HepG2 (cell line): ENCODE results near the gene ENKUR. TPM values are rescaled to one million over a fixed set of nuclear protein-coding genes. Genes with fewer than 3 reads are reported as not detected.

ENCODE experiments used
- ATAC-seq: fragments of 200-7000 bp; cut with Tn5 transposase; 3 replicates; pipeline ENCODE4 v1.9.1; 2020; ENCODE audit warnings: mild to moderate bottlenecking, moderate library complexity
- BruUV-seq: library from RNA; stranded (reverse); fragments of 400-500 nt; replicated peaks from 2 replicates; lab custom pipeline; 2021; lab: Mats Ljungman, UMichigan
- CTCF ChIA-PET: fragments of 300-600 bp; formaldehyde crosslinking; extraction: SDS; loops from one replicate; lab custom pipeline; 2021; ENCODE audit warnings: low total read pairs, inconsistent platforms, low intra/inter-chr PET ratio; lab: Yijun Ruan, JAX
- POLR2A ChIA-PET: fragments of 350-600 bp; sonication (Branson Sonifier 250); formaldehyde crosslinking; loops from one replicate; lab custom pipeline; 2020; ENCODE audit warnings: antibody characterized with exemption, inconsistent platforms; lab: Yijun Ruan, JAX
- DNase-seq: peaks from one replicate; pipeline ENCODE4 v3.0.0-alpha.2; 2015; ENCODE audit warnings: low spot score
- FAIRE-seq: peaks from 3 replicates; lab custom pipeline; 2011; peaks lifted over from hg19 to GRCh38; lab: Jason Lieb, UNC
- H2AFZ ChIP-seq: one replicate; pipeline ENCODE4 v1.6.1; 2011; ENCODE audit warnings: low read length, inconsistent platforms
- H3K27ac ChIP-seq: fragments of 300-600 bp; 3 replicates; pipeline ENCODE4 v1.8.0; 2011; ENCODE audit warnings: mixed run types, mild to moderate bottlenecking, mixed read lengths, low read length, inconsistent platforms; ENCODE audit not compliant: insufficient read depth; ENCODE audit errors: extremely low read length
- H3K27me3 ChIP-seq, 2 experiments: fragments of 200-600 bp in 1 of 2; 2 replicates in 1 of 2; 3 replicates in 1 of 2; pipeline versions ENCODE4 v1.6.0 to v1.8.0; 2011; ENCODE audit warnings: low read length in 2 of 2, mild to moderate bottlenecking in 2 of 2, moderate library complexity in 2 of 2, inconsistent platforms in 1 of 2; ENCODE audit not compliant: insufficient read depth in 2 of 2, control insufficient read depth in 1 of 2
- H3K36me3 ChIP-seq, 2 experiments: fragments of 200-600 bp in 1 of 2; replicated peaks in 1 of 2; 2 replicates in 1 of 2; 3 replicates in 1 of 2; pipeline versions ENCODE4 v1.5.1 to v1.8.0; 2011; ENCODE audit warnings: low read length in 2 of 2, inconsistent platforms in 1 of 2; ENCODE audit not compliant: insufficient read depth in 2 of 2, control insufficient read depth in 1 of 2
- H3K4me1 ChIP-seq: 2 replicates; pipeline ENCODE4 v1.5.1; 2012; ENCODE audit warnings: low read length, inconsistent platforms; ENCODE audit not compliant: insufficient read depth
- H3K4me2 ChIP-seq: 2 replicates; pipeline ENCODE4 v1.6.0; 2011; ENCODE audit warnings: low read depth, low read length, inconsistent platforms
- H3K4me3 ChIP-seq, 3 experiments: fragments of 200-600 bp in 1 of 3; sonication (generic), shearing (Covaris generic) in 1 of 3; replicated peaks in 1 of 3; 2 replicates each; pipeline ENCODE4 v1.5.1; 2011 to 2016; ENCODE audit warnings: low read length in 3 of 3, inconsistent platforms in 2 of 3, low read depth in 2 of 3, mild to moderate bottlenecking in 2 of 3, control low read depth in 1 of 3, mixed read lengths in 1 of 3; ENCODE audit not compliant: insufficient read depth in 1 of 3
- H3K79me2 ChIP-seq: one replicate; pipeline ENCODE4 v1.6.1; 2011; ENCODE audit warnings: low read length, inconsistent platforms; ENCODE audit not compliant: insufficient read depth
- H3K9ac ChIP-seq: 2 replicates; pipeline ENCODE4 v1.6.0; 2011; ENCODE audit warnings: mild to moderate bottlenecking, low read depth, low read length, inconsistent platforms; ENCODE audit not compliant: insufficient read depth
- H3K9me3 ChIP-seq: 2 replicates; pipeline ENCODE4 v1.5.1; 2012; ENCODE audit warnings: mild to moderate bottlenecking, low read length
- H4K20me1 ChIP-seq: 2 replicates; pipeline ENCODE4 v1.6.0; 2011; ENCODE audit warnings: inconsistent platforms, mild to moderate bottlenecking, low read length, moderate library complexity; ENCODE audit not compliant: insufficient read depth
- CTCF ChIP-seq: sonication (generic); formaldehyde crosslinking; IDR thresholded peaks from 2 replicates; pipeline ENCODE4 v1.5.0; 2020; ENCODE audit warnings: mild to moderate bottlenecking, missing genetic modification reagents, moderate library complexity
- EHMT2 ChIP-seq: fragments of 200-600 bp; sonication (generic); IDR thresholded peaks from 2 replicates; pipeline ENCODE4 v1.7.0; 2017; ENCODE audit warnings: antibody characterized with exemption, low read depth, low read length, borderline replicate concordance
- MIXL1 ChIP-seq: IDR thresholded peaks from 2 replicates; pipeline ENCODE4 v1.6.1; 2016
- MTA3 ChIP-seq: sonication (generic); formaldehyde crosslinking; IDR thresholded peaks from 2 replicates; pipeline ENCODE4 v1.4.0; 2020; ENCODE audit warnings: missing genetic modification reagents
- RORA ChIP-seq: sonication (generic); formaldehyde crosslinking; IDR thresholded peaks from 2 replicates; pipeline ENCODE4 v1.5.0; 2020; ENCODE audit warnings: mild to moderate bottlenecking, missing genetic modification reagents, moderate library complexity
- STAG1 ChIP-seq: sonication (generic); formaldehyde crosslinking; IDR thresholded peaks from 2 replicates; pipeline ENCODE4 v1.4.0; 2020; ENCODE audit warnings: missing genetic modification reagents
- THRA ChIP-seq: sonication (generic); formaldehyde crosslinking; IDR thresholded peaks from 2 replicates; pipeline ENCODE4 v1.4.0; 2020; ENCODE audit warnings: missing genetic modification reagents, borderline replicate concordance
- XRCC5 ChIP-seq: fragments of 200-400 bp; formaldehyde crosslinking; optimal IDR thresholded peaks from 2 replicates; pipeline ENCODE3; 2017; ENCODE audit warnings: mild to moderate bottlenecking, low read length
- ZSCAN9 ChIP-seq: IDR thresholded peaks from 2 replicates; pipeline ENCODE4 v1.6.1; 2016; ENCODE audit warnings: borderline replicate concordance
- WGBS: methylation state at CpG from one replicate; pipeline ENCODE4 v1.1.6; 2017; ENCODE audit warnings: low lambda C conversion rate; 5-methylcytosine and 5-hydroxymethylcytosine counted together
- in situ Hi-C: cut with HindIII; loops from 2 replicates; pipeline ENCODE4 v1.10.0; 2017; ENCODE audit warnings: low pct_unique_long_range_greater_than_20kb; ENCODE audit not compliant: extremely low pct_ligation_motif_present
- intact Hi-C: fragments of 100-400 bp; cut with micrococcal nuclease; formaldehyde crosslinking; loops from one replicate; pipeline ENCODE4 v1.10.0; 2022; ENCODE audit not compliant: unreplicated experiment
- polyA plus RNA-seq, 8 experiments: library from polyadenylated mRNA; depleted of rRNA in 3 of 8; stranded (reverse) in 7 of 8; unstranded in 1 of 8; fragments of >200 nt; fragmentation: Illumina TruSeq in 4 of 8; extraction: Trizol in 4 of 8; gene quantifications; 2 replicates each; pipeline versions ENCODE4 v1.2.1 to v1.2.3, GENCODE V29; 2011 to 2016; ENCODE audit warnings: low read depth in 4 of 8, missing spikeins in 1 of 8, mixed read lengths in 1 of 8; ENCODE audit not compliant: insufficient read depth in 1 of 8
- total RNA-seq, 5 experiments: library from RNA; depleted of rRNA; stranded (reverse); fragments of >200 nt; fragmentation: Illumina TruSeq; extraction: Trizol; gene quantifications; 2 replicates each; pipeline ENCODE4 v1.2.3, GENCODE V29; 2016; ENCODE audit warnings: low read depth in 1 of 5

The ENKUR gene
- total and polyA plus RNA-seq, 2 of the 13 experiments (the other 11 are each of a cell fraction or from before 2014, with no cell fraction given) = 0.15 TPM

GRCh38 chr10:25028711-25029110 is 12.8 kb upstream of the ENKUR start:
- no TSS peak for BruUV-seq
- Histone ChIP-seq H4K20me1 (no peaks in the 10 kb centered on the region), H3K36me3 (no peaks in the 10 kb centered on the region), H3K9me3 (no peaks in the 10 kb centered on the region), H3K79me2 (no peaks in the 10 kb centered on the region), H3K4me1 (0 out of 2 replicates have a peak, but pooled peaks cover 6% of the 10 kb centered on the region), H3K27ac (no peak overlapping the region), H2AFZ (no peak overlapping the region), H3K4me3 (no peak overlapping the region), H3K27me3 (no peaks in the 10 kb centered on the region), H3K4me2 (no peak overlapping the region), H3K9ac (no peak overlapping the region)
- TF ChIP-seq EHMT2 (no peak), RORA (no peak), MIXL1 (CRISPR knock-in tag) (no peak), ZSCAN9 (CRISPR knock-in tag) (no peak), MTA3 (CRISPR knock-in tag) (no peak)
- POLR2A ChIA-PET = no interaction called here
- intact Hi-C loops (no loop called here), in situ Hi-C loops (no loop called here)
- CTCF ChIA-PET = no interaction called here
- FAIRE-seq (no peak), ATAC-seq (no peak), DNase-seq (no peak)
- 94% methylated on average over 1 of the region's 1 CpG for WGBS

GRCh38 chr10:25026463-25026862 is 10.5 kb upstream of the ENKUR start:
- Histone ChIP-seq H4K20me1 (no peaks in the 10 kb centered on the region), H3K36me3 (no peaks in the 10 kb centered on the region), H3K4me3 (no peak overlapping the region), H3K4me1 (0 out of 2 replicates have a peak, but pooled peaks cover 6% of the 10 kb centered on the region), H2AFZ (no peak overlapping the region), H3K4me2 (no peak overlapping the region), H3K27ac (no peak overlapping the region), H3K27me3 (no peaks in the 10 kb centered on the region), H3K9ac (no peak overlapping the region), H3K9me3 (no peaks in the 10 kb centered on the region), H3K79me2 (no peaks in the 10 kb centered on the region)
- intact Hi-C loops (loop anchor here (2.0 kb wide), 2 partner anchors 54 to 200 kb away; no protein-coding TSS in a partner anchor), in situ Hi-C loops (no loop called here)
- ATAC-seq (no peak), FAIRE-seq (no peak), DNase-seq (no peak)
- CTCF ChIA-PET = interaction anchor here (1.8 kb wide), 1 partner anchor 54 kb away, joined by 12 read pairs; no protein-coding TSS in a partner anchor
- POLR2A ChIA-PET = no interaction called here
- 95% methylated on average over 1 of the region's 1 CpG for WGBS
- TF ChIP-seq CTCF (CRISPR knock-in tag) = peak; percentile 42
- peak; percentile 62 for TF ChIP-seq STAG1 (CRISPR knock-in tag)
- peak; percentile 16; the same call in 1 of the 2 replicates for TF ChIP-seq THRA (CRISPR knock-in tag)
- no peak for TF ChIP-seq XRCC5
- no TSS peak for BruUV-seq
